NCI-H82 treated with DMSO at 0.1 percent for 48 hours (cell line): Measurements from ENCODE around the gene RTCB.
"Not testable (repeated sequence)": the region's sequence is repeated elsewhere in the genome, so short reads cannot be mapped to it uniquely, and the experiment has no call there.

Experiments used
- DNase-seq: peaks from one replicate; lab custom pipeline; 2025; ENCODE audit not compliant: unreplicated experiment; lab: John Stamatoyannopoulos, UW

The RTCB gene

GRCh38 chr22:32395107-32395506 lies 16.9 kb downstream of the RTCB start:
- no peak for DNase-seq

GRCh38 chr22:32389685-32390084 lies 22.4 kb downstream of the RTCB start:
- DNase-seq = peak; percentile 0

GRCh38 chr22:32385681-32386080 lies 26.4 kb downstream of the RTCB start:
- DNase-seq = no peak

- no peak for DNase-seq
These were observed 31.1 kb downstream of the RTCB start for GRCh38 chr22:32380991-32381390.

- peak; percentile 1 for DNase-seq
These were observed 33.3 kb downstream of the RTCB start for GRCh38 chr22:32378707-32379272.

GRCh38 chr22:32376681-32377080 lies 35.4 kb downstream of the RTCB start:
- DNase-seq = no peak

- DNase-seq = no peak
These were observed 36.2 kb downstream of the RTCB start for GRCh38 chr22:32375678-32376450.

GRCh38 chr22:32364210-32364609 lies 47.8 kb downstream of the RTCB start:
- peak; percentile 38 for DNase-seq

- DNase-seq = no peak
These were observed 50.8 kb downstream of the RTCB start for GRCh38 chr22:32361257-32361656.

- DNase-seq = not testable (repeated sequence)
These were observed 52.0 kb downstream of the RTCB start for GRCh38 chr22:32360096-32360495.

GRCh38 chr22:32357567-32357966 lies 54.5 kb downstream of the RTCB start, which contains the start of gene RFPL3:
TSS of gene RFPL3 (plus strand) at chr22:32357867. CDS start at chr22:32358072, 205 bp downstream.
- not testable (repeated sequence) for DNase-seq

GRCh38 chr22:32355760-32356159 lies 56.3 kb downstream of the RTCB start:
- no peak for DNase-seq

GRCh38 chr22:32354360-32355351 lies 57.4 kb downstream of the RTCB start:
- no peak for DNase-seq

- no peak for DNase-seq
These were observed 58.2 kb downstream of the RTCB start for GRCh38 chr22:32353840-32354239.

- DNase-seq = no peak
These were observed 58.8 kb downstream of the RTCB start for GRCh38 chr22:32353292-32353691.

- DNase-seq = no peak
These were observed 59.4 kb downstream of the RTCB start for GRCh38 chr22:32352681-32353080.

- not testable (repeated sequence) for DNase-seq
These were observed 60.2 kb downstream of the RTCB start for GRCh38 chr22:32351875-32352274.

- no peak for DNase-seq
These were observed 63.9 kb downstream of the RTCB start for GRCh38 chr22:32348031-32348611.

GRCh38 chr22:32343941-32344340 lies 68.1 kb downstream of the RTCB start:
- DNase-seq = no peak

GRCh38 chr22:32342977-32343376 lies 69.1 kb downstream of the RTCB start:
- DNase-seq = no peak

- no peak for DNase-seq
These were observed 70.8 kb downstream of the RTCB start for GRCh38 chr22:32341122-32341740.
